Neural crest cell (in vitro differentiated cells): ENCODE data around the gene UGT1A4. TPM values are rescaled to one million over a fixed set of nuclear protein-coding genes. Genes with fewer than 3 reads are reported as not detected.

Experiments
- DNase-seq: peaks from one replicate; pipeline ENCODE4 v3.0.0; 2021; ENCODE audit warnings: low read depth, mixed read lengths, low spot score
- H3K27ac Mint-ChIP-seq: one replicate; pipeline ENCODE4 v1.8.0; 2021; ENCODE audit warnings: mild to moderate bottlenecking, mixed read lengths; ENCODE audit not compliant: unreplicated experiment
- H3K27me3 Mint-ChIP-seq: 2 replicates; pipeline ENCODE4 v1.8.0; 2021; ENCODE audit warnings: low read depth, mild to moderate bottlenecking, mixed read lengths
- H3K36me3 Mint-ChIP-seq: 2 replicates; pipeline ENCODE4 v1.8.0; 2021; ENCODE audit warnings: low read depth, mild to moderate bottlenecking, mixed read lengths
- H3K4me1 Mint-ChIP-seq: 2 replicates; pipeline ENCODE4 v1.8.0; 2021; ENCODE audit warnings: mixed read lengths
- H3K4me3 Mint-ChIP-seq: one replicate; pipeline ENCODE4 v1.8.0; 2021; ENCODE audit warnings: mild to moderate bottlenecking, mixed read lengths
- H3K9me3 Mint-ChIP-seq: 2 replicates; pipeline ENCODE4 v1.8.0; 2021; ENCODE audit warnings: mixed read lengths
- CTCF ChIP-seq: fragments of 200-600 bp; sonication (generic); conservative IDR thresholded peaks from 2 replicates; pipeline ENCODE4 v1.5.0; 2021; ENCODE audit warnings: antibody characterized with exemption, mild to moderate bottlenecking
- total RNA-seq: library from RNA; stranded (reverse); gene quantifications from 2 replicates; pipeline ENCODE4 v1.2.1, GENCODE V29; 2021

The UGT1A4 gene
- total RNA-seq, 1 donor from 2014 or later = not detected

- no peaks in the 10 kb centered on the region for H3K9me3 Mint-ChIP-seq
- no peak for DNase-seq
- H3K4me3 Mint-ChIP-seq = no peak overlapping the region
- no peak overlapping the region for H3K27ac Mint-ChIP-seq
- H3K36me3 Mint-ChIP-seq = no peaks in the 10 kb centered on the region
- peaks cover 3% of the 10 kb centered on the region for H3K27me3 Mint-ChIP-seq
- no peaks in the 10 kb centered on the region for H3K4me1 Mint-ChIP-seq
- no peak for TF ChIP-seq CTCF
These were observed 33.9 kb upstream of the UGT1A4 start for GRCh38 chr2:233684640-233685039.

- no peaks in the 10 kb centered on the region for H3K4me1 Mint-ChIP-seq
- no peak overlapping the region for H3K27ac Mint-ChIP-seq
- no peak for TF ChIP-seq CTCF
- DNase-seq = no peak
- no peaks in the 10 kb centered on the region for H3K9me3 Mint-ChIP-seq
- no peaks in the 10 kb centered on the region for H3K36me3 Mint-ChIP-seq
- no peak overlapping the region for H3K4me3 Mint-ChIP-seq
- peaks cover 2% of the 10 kb centered on the region for H3K27me3 Mint-ChIP-seq
These were observed 31.6 kb upstream of the UGT1A4 start for GRCh38 chr2:233686928-233687327.

- Mint-ChIP-seq H3K4me3 (no peak overlapping the region), H3K27ac (no peak overlapping the region), H3K4me1 (no peaks in the 10 kb centered on the region), H3K27me3 (no peaks in the 10 kb centered on the region), H3K9me3 (no peaks in the 10 kb centered on the region), H3K36me3 (no peaks in the 10 kb centered on the region)
- no peak for TF ChIP-seq CTCF
- DNase-seq = no peak
These were observed 30.2 kb upstream of the UGT1A4 start for GRCh38 chr2:233688341-233688740.

- no peaks in the 10 kb centered on the region for H3K36me3 Mint-ChIP-seq
- H3K27me3 Mint-ChIP-seq = no peaks in the 10 kb centered on the region
- H3K4me3 Mint-ChIP-seq = no peak overlapping the region
- H3K27ac Mint-ChIP-seq = no peak overlapping the region
- DNase-seq = no peak
- no peaks in the 10 kb centered on the region for H3K9me3 Mint-ChIP-seq
- H3K4me1 Mint-ChIP-seq = no peaks in the 10 kb centered on the region
- no peak for TF ChIP-seq CTCF
These were observed 29.5 kb upstream of the UGT1A4 start for GRCh38 chr2:233689031-233689430.

GRCh38 chr2:233689501-233689900 is 29.0 kb upstream of the UGT1A4 start:
- Mint-ChIP-seq H3K4me1 (no peaks in the 10 kb centered on the region), H3K9me3 (no peaks in the 10 kb centered on the region), H3K27me3 (no peaks in the 10 kb centered on the region), H3K4me3 (no peak overlapping the region), H3K27ac (no peak overlapping the region), H3K36me3 (no peaks in the 10 kb centered on the region)
- no peak for DNase-seq
- TF ChIP-seq CTCF = no peak

- H3K27me3 Mint-ChIP-seq = no peaks in the 10 kb centered on the region
These were observed 28.1 kb upstream of the UGT1A4 start for GRCh38 chr2:233690444-233690843.

More at GRCh38 chr2:233690444-233690843, 28.1 kb upstream of the UGT1A4 start:
- no peaks in the 10 kb centered on the region for H3K4me1 Mint-ChIP-seq
- DNase-seq = no peak
- no peak for TF ChIP-seq CTCF
- H3K27ac Mint-ChIP-seq = no peak overlapping the region
- no peaks in the 10 kb centered on the region for H3K9me3 Mint-ChIP-seq
- H3K4me3 Mint-ChIP-seq = no peak overlapping the region
- H3K36me3 Mint-ChIP-seq = no peaks in the 10 kb centered on the region
